ENCODE data around the gene GNL3L.

Gene GNL3L

GRCh38 chrX:54494989-54495813 lies 34.8 kb upstream of the GNL3L start:
- Histone ChIP-seq H3K4me2 (ENCODE audit: insufficient read depth, low read length) (no peak overlapping the region), H3K36me3 (ENCODE audit: insufficient read depth, low read length) (no peaks in the 10 kb centered on the region), H3K4me3 (ENCODE audit: low read depth in 1 of 2, low read length in 2 of 2) (no peak overlapping the region), H4K20me1 (ENCODE audit: insufficient read depth, low read length) (no peaks in the 10 kb centered on the region), H3K9ac (ENCODE audit: low read depth, low read length) (no peak overlapping the region), H3K27me3 (ENCODE audit: insufficient read depth, low read length, poor library complexity) (no peaks in the 10 kb centered on the region), H3K79me2 (ENCODE audit: insufficient read depth, low read length) (no peaks in the 10 kb centered on the region), H2AFZ (ENCODE audit: low read depth, low read length) (no peak overlapping the region), H3K9me3 (ENCODE audit: insufficient read depth, low read length, severe bottlenecking) (no peaks in the 10 kb centered on the region), H3K27ac (ENCODE audit: low read length) (no peak overlapping the region), H3K4me1 (ENCODE audit: insufficient read depth, low read length) (no peaks in the 10 kb centered on the region)
- ATAC-seq (ENCODE audit: insufficient read depth, low read depth), result no peak
- no peak for DNase-seq
- TF ChIP-seq EZH2 (IDR thresholded peaks at IDR 0.05; ENCODE audit: borderline replicate concordance, low read depth, low read length, severe bottlenecking) (no peak), CTCF (IDR thresholded peaks at IDR 0.05; ENCODE audit: borderline replicate concordance, extremely low read depth, low read length, poor library complexity, severe bottlenecking) (no peak)

GRCh38 chrX:54495814-54496516 lies 34.1 kb upstream of the GNL3L start, which contains the start of gene FGD1:
TSS of gene FGD1 (minus strand) at chrX:54496234. CDS start at chrX:54495432, 802 bp downstream.
- Histone ChIP-seq H3K79me2 (ENCODE audit: insufficient read depth, low read length) (no peaks in the 10 kb centered on the region), H3K4me3 (ENCODE audit: low read depth in 1 of 2, low read length in 2 of 2) (no peak within 1 kb of the TSS), H3K27ac (ENCODE audit: low read length) (no peak within 1 kb of the TSS), H2AFZ (ENCODE audit: low read depth, low read length) (no peak within 1 kb of the TSS), H3K36me3 (ENCODE audit: insufficient read depth, low read length) (no peaks in the 10 kb centered on the region), H3K9me3 (ENCODE audit: insufficient read depth, low read length, severe bottlenecking) (no peaks in the 10 kb centered on the region), H3K4me2 (ENCODE audit: insufficient read depth, low read length) (no peak within 1 kb of the TSS), H4K20me1 (ENCODE audit: insufficient read depth, low read length) (no peaks in the 10 kb centered on the region), H3K27me3 (ENCODE audit: insufficient read depth, low read length, poor library complexity) (no peaks in the 10 kb centered on the region), H3K4me1 (ENCODE audit: insufficient read depth, low read length) (no peaks in the 10 kb centered on the region), H3K9ac (ENCODE audit: low read depth, low read length) (no peak within 1 kb of the TSS)
- DNase-seq (peak; percentile 3), ATAC-seq (ENCODE audit: insufficient read depth, low read depth) (no peak)
- TF ChIP-seq CTCF (IDR thresholded peaks at IDR 0.05; ENCODE audit: borderline replicate concordance, extremely low read depth, low read length, poor library complexity, severe bottlenecking) (no peak), EZH2 (IDR thresholded peaks at IDR 0.05; ENCODE audit: borderline replicate concordance, low read depth, low read length, severe bottlenecking) (no peak)

GRCh38 chrX:54496517-54496852 lies 33.5 kb upstream of the GNL3L start:
- no peak for ATAC-seq (ENCODE audit: insufficient read depth, low read depth)
- TF ChIP-seq EZH2 (IDR thresholded peaks at IDR 0.05; ENCODE audit: borderline replicate concordance, low read depth, low read length, severe bottlenecking), result no peak
- Histone ChIP-seq H2AFZ (ENCODE audit: low read depth, low read length) (no peak overlapping the region), H3K27me3 (ENCODE audit: insufficient read depth, low read length, poor library complexity) (no peaks in the 10 kb centered on the region), H3K27ac (ENCODE audit: low read length) (no peak overlapping the region), H3K36me3 (ENCODE audit: insufficient read depth, low read length) (no peaks in the 10 kb centered on the region), H3K4me3 (ENCODE audit: low read depth in 1 of 2, low read length in 2 of 2) (no peak overlapping the region), H3K79me2 (ENCODE audit: insufficient read depth, low read length) (no peaks in the 10 kb centered on the region), H3K4me1 (ENCODE audit: insufficient read depth, low read length) (no peaks in the 10 kb centered on the region), H3K4me2 (ENCODE audit: insufficient read depth, low read length) (no peak overlapping the region), H4K20me1 (ENCODE audit: insufficient read depth, low read length) (no peaks in the 10 kb centered on the region), H3K9ac (ENCODE audit: low read depth, low read length) (no peak overlapping the region), H3K9me3 (ENCODE audit: insufficient read depth, low read length, severe bottlenecking) (no peaks in the 10 kb centered on the region)
- DNase-seq, result no peak

- H4K20me1 ChIP-seq (ENCODE audit: insufficient read depth, low read length), result no peaks in the 10 kb centered on the region
- H3K27ac ChIP-seq (ENCODE audit: low read length), result no peak overlapping the region
- H3K9ac ChIP-seq (ENCODE audit: low read depth, low read length), result no peak overlapping the region
- no peak overlapping the region for H3K4me3 ChIP-seq (ENCODE audit: low read depth in 1 of 2, low read length in 2 of 2)
- TF ChIP-seq EZH2 (IDR thresholded peaks at IDR 0.05; ENCODE audit: borderline replicate concordance, low read depth, low read length, severe bottlenecking) (no peak), CTCF (IDR thresholded peaks at IDR 0.05; ENCODE audit: borderline replicate concordance, extremely low read depth, low read length, poor library complexity, severe bottlenecking) (no peak)
- DNase-seq (no peak), ATAC-seq (ENCODE audit: insufficient read depth, low read depth) (no peak)
- H3K4me2 ChIP-seq (ENCODE audit: insufficient read depth, low read length), result no peak overlapping the region
- H3K27me3 ChIP-seq (ENCODE audit: insufficient read depth, low read length, poor library complexity), result no peaks in the 10 kb centered on the region
- H3K79me2 ChIP-seq (ENCODE audit: insufficient read depth, low read length), result no peaks in the 10 kb centered on the region
- no peaks in the 10 kb centered on the region for H3K9me3 ChIP-seq (ENCODE audit: insufficient read depth, low read length, severe bottlenecking)
- H3K36me3 ChIP-seq (ENCODE audit: insufficient read depth, low read length), result no peaks in the 10 kb centered on the region
- no peaks in the 10 kb centered on the region for H3K4me1 ChIP-seq (ENCODE audit: insufficient read depth, low read length)
- H2AFZ ChIP-seq (ENCODE audit: low read depth, low read length), result no peak overlapping the region
Measured at GRCh38 chrX:54496936-54497335, 33.1 kb upstream of the GNL3L start.
